H1 (cell line): ENCODE data around the gene DNM2. TPM values are rescaled to one million over a fixed set of nuclear protein-coding genes. Genes with fewer than 3 reads are reported as not detected.

Experiments
- polyA plus RNA-seq, 7 experiments: library from polyadenylated mRNA; depleted of rRNA in 3 of 7; stranded (reverse) in 5 of 7; unstranded in 2 of 7; fragments of >200 nt in 5 of 7; fragments of 200-250 nt in 2 of 7; gene quantifications; 1 replicate in 5 of 7; 2 replicates in 1 of 7; 4 replicates in 1 of 7; pipeline versions ENCODE4 v1.2.1 to v1.2.3, GENCODE V29; 2011 to 2013; ENCODE audit warnings: missing spikeins in 2 of 7, mixed read lengths in 2 of 7
- total RNA-seq: library from RNA; stranded (reverse); fragmentation: NEBNext Ultra II Directional; extraction: Animal tissue kit (Norgen Biotek cat#: 25700); gene quantifications from 2 replicates; pipeline ENCODE4 v1.2.1, GENCODE V29; 2021
- TF ChIP-seq, protein P1 (sequence below): IDR thresholded peaks from 2 replicates; pipeline ENCODE4 v1.6.1; 2012; ENCODE audit warnings: inconsistent platforms

Gene DNM2
- total and polyA plus RNA-seq, 2 of the 8 experiments (the other 6 are each of a cell fraction or from before 2014, with no cell fraction given), result 61.9 to 120 TPM

DNA sequence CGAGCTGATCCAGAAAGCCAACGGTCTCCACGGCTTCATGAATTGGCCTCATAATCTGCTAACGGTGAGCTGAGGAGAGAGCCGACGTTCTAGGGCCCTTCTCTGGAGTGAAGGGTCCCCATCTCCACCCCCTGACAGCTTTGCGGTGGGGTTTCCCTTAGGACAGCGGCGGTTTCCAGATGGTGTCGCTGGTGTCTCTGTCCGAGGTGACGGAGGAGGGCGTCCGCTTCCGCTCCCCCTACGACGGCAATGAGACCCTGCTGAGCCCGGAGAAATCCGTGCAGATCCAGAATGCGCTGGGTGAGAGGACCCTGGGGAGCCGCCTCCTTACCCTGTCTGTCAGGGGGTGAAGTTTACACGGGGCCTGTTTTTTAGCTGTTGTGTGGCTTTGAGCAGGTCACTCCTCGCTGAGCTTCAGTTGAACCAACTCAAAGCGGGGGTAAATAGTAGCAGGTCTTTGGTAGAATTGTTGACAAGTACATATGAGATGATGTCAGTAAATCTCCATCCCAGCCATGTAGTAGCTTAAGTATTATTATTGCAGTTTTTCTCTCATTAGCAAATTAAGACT is 15.8 kb upstream of the DNM2 start (continued):
- TF ChIP-seq, protein P1, sequence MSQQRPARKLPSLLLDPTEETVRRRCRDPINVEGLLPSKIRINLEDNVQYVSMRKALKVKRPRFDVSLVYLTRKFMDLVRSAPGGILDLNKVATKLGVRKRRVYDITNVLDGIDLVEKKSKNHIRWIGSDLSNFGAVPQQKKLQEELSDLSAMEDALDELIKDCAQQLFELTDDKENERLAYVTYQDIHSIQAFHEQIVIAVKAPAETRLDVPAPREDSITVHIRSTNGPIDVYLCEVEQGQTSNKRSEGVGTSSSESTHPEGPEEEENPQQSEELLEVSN, result no peak
- TF ChIP-seq, all 59 proteins: peak for 6
